GM19043 (cell line): ENCODE measurements around the gene BARX1.
"Not testable (repeated sequence)": the region's sequence is repeated elsewhere in the genome, so short reads cannot be mapped to it uniquely, and the experiment has no call there.

ENCODE experiments used
- ATAC-seq: cut with Tn5 transposase; IDR thresholded peaks from one replicate; pipeline ENCODE4 v1.9.1; 2021; ENCODE audit warnings: low read depth; ENCODE audit not compliant: unreplicated experiment

BARX1 gene, protein sequence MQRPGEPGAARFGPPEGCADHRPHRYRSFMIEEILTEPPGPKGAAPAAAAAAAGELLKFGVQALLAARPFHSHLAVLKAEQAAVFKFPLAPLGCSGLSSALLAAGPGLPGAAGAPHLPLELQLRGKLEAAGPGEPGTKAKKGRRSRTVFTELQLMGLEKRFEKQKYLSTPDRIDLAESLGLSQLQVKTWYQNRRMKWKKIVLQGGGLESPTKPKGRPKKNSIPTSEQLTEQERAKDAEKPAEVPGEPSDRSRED

DNA sequence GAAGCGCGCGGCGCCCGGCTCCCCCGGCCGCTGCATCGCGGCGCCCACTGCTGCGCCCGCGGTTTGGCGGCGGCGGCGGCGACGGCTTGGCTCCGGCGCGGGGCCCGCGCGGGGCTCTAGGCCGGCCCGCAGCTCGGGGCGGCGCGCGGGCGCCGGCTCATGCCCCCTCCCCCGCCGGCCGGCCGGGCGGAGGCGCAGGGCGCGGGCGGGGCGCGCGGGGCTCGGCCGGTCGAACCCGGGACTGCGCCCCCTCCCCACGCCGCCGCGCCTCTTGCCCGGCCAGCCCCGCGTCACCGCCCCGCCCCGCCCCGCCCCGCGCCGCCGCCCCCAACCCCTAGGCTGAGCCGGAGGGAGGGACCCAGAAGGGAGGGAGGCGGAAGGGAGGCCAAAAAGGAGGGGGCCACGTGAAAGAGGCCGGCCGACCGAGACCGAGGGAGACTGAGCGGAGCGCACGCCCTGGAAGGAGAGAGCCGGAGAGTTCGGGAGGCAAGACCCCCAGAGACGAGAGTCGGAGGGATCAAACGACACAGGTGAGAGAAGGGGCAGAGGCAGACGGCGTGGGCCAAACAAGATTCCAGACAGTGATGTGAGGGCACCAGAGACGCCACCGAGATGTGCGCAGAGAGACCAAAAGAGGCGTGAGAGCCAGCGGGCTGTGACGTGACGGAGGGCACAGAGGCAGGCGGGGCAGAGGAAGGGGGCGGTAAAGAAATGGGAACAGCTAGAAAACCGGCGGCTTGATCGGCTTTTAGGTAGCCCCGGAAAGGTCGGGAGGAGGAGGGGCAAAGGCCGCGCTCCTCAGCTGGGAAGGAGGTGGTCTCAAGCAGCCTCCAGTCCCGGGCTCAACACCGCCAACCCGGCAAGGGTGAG is at the start of gene BARX1:
Gene BARX1 (minus strand): TSS at position 245 of the 870 bp plus-strand sequence. CDS start 209 bp downstream, at position 36.
- ATAC-seq, result no peak

DNA sequence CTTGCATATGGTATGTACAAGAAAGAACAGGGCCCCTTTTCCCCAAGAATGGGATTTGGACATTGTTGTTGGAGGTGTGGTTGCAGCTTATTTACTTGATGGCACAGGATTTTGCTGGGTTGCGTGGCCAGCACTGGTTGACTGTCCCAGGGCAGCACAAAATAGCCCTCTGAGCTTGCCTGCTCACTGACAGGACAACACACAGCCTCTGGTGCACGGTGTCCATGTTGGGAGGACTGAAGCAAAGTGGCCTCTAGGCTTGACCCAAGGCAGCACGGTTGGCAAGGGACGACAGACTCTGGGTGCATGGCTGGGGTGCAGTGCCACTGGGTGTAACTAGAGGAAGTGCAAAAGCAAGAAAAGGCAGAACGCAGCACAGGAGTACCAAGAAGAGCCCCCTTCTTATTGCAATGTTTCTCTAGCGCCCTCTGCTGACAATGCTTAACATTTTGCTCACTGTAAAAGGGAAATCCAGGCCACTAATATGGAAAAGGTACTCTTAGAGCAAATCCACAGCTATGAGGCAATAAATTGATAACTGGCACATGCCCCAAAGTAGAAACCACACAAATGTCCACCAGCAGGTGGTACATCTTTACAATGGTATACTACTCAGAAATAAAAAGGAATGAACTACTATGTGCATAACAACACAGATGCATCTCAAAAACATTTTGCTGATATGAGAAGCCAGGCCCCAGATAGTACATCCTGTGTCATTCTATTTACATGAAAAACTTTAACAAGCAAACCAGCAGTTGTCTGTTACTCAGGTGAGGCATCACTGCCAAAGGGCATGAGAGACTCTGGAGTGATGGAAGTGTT is 47.4 kb upstream of the BARX1 start:
- ATAC-seq, result no peak

DNA sequence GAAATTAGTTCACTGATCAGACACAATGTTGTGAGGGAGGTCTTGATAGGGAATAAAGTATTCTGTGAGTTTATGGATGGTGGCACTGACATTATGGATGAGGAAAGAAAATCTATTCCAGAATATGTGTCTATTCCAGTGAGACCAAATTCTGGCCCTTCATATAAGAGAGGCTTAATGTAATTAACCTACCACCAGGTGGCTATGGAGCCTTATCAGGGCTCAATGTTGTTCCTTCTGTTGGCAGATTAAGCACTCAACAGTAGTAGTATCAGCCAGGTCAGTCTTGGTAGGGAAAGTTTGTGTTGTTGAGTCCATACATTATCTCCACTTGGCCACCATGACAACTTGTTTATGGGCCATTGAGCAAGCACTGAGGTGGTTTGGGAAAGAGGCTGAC is 41.7 kb upstream of the BARX1 start:
- no peak for ATAC-seq

DNA sequence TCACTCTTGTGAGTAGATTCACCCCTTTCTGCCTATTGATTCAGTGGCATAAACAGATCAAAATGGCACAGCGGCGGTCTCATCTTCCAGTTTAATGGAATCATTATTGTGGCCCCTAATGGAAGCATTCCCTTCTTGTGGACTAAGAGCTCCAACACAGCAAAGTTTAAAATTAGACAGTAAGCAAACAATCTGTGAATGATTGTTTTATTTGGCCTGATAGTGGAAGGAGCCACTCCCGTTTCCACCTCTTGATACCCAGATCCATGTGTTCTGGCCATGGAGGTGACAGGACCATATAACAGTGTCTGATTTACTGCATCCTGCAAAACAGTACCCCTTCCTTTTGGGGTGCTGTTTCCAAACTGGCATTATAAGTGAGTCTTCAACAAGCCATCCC is 41.2 kb upstream of the BARX1 start:
- ATAC-seq, result no peak

DNA sequence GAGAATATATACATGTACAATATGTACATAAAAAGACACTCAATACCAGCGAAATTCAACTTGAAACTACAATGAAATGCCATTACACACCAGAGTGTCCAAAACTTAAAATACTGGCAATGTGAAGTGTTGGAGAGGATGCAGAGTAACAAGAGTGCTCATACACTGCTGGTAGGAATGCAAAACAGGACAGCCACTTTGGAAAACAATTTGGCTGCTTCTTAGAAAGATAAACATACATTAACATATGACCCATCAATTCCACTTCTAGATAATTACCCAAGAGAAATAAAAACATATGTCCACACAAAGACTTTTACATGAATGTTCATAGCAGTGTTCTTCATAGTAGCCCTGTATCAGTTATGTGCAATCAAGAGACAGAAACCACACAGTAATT is 39.4 kb upstream of the BARX1 start:
- no peak for ATAC-seq

DNA sequence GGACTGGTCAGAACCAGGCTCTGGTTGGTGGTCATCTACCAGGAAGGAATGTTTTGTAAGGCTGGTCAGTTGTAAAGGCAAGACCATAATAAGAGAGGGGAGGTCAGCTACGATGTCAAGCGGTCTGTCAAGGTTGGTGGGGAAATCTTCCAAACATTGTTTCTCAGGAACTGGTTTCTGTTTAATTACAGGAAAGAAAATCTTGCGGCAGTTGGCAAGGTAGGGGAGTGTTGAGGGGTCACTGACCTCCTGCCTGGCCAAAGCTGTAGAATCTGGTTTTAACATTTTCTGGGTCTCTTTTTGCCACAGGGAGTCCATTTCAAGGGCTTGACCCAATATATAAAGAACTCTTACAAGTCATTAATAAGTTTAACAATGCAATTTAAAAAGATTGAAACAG is 39.0 kb upstream of the BARX1 start:
- ATAC-seq, result no peak

DNA sequence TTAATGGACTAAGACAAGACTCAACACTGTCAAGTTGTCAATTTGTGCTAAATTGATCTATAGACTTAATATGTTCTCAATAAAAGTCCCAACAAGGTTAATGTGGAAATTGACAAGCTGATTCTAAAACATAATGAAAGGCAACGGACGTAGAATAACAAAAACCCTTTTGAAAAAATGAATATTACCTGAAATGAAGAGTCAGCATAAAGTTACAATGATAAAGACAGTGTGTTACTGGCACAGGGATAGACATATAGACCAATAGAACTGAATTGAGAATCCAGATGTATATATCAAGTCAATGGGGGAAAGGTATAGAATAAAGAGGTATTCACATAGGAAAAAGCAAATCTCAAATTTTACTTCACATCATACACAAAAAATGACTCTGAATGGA is 37.7 kb upstream of the BARX1 start:
- ATAC-seq, result no peak

DNA sequence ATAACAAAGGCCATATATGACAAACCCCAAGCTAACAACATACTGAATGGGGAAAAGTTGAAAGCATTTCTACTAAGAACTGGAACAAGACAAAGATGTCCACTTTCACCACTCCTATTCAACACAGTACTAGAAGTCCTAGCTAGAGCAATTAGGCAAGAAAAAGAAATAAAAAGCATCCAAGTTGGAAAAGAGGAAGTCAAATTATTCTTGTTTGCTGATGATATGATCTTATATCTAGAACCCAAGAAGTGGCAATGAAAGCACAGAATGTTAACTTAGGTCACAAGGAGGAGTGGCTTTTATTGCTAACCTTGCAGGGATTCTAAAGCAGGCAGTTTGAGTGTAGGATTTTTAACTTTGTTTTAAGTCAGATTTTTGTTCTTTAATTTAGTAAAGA is 35.3 kb upstream of the BARX1 start:
- ATAC-seq, result no peak

DNA sequence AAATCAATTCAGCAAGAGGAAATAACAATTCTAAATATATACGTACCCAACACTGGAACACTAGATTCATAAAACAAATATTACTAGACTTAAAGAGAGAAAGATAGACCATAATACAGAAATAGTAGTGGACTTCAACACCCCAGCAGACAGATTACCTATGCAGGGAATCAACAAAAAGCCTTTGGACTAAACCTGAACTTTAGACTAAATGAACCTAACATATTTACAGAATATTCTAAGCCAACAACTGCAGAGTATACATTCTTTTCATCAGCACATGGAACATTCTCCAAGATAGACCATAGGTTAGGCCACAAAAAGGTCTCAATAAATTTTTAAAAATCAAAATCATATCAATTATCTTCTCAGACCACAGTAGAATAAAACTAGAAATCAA is 32.9 kb upstream of the BARX1 start:
- ATAC-seq, result no peak

DNA sequence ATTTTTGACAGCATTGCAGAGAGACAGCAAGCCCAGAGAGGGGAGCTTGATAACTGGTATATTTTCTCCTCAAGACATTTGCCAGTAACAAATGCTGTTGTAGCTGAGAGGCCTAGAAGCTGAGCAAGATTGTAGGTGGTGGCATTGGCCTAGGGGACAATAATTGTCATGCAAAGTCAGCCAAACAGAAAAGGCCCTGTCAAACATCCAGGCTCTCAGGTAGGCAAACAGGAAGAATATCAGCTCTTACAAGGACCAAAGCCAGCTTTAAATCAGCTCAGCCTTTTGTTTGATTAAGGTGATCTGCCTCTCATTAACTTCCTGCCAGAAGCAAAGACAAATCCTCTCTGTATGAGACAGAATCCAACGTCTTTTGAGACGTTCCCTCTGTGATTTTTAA is 29.7 kb upstream of the BARX1 start:
- no peak for ATAC-seq

DNA sequence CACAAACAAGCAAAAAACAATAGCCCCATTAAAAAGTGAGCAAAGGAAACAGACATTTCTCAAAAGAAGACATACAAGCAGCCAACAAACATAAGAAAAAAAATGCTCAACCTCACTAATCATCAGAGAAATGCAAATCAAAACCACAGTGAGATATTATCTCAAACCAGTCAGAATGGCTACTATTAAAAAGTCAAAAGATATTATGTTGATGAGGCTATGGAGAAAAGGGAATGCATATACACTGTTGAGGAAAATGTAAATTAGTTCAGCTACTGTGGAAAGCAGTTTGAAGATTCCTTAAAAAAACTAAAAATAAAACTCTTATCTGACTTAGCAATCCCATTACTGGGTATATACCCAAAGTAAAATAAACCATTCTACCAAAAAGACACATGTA is 28.7 kb upstream of the BARX1 start:
- no peak for ATAC-seq

DNA sequence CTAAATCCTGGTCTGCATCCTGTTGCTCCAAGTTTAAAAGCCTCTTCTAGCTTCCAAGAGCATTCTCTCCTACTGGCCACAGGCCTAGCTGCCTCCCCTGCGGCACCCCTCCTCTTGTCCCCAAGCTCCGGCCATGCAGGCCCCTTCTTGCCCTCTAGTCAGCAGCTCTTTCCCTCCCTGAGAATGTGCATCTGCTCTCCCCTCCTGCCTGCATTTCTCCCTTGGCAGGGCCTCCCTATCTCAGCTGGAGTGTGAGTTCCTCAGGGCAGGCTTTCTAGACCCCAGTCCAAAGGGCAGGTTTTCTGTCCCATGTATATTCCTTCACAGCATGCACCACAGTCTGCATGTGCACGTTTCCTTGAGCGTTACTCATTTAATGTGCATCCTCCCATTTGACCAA is 24.6 kb upstream of the BARX1 start:
- ATAC-seq, result no peak

DNA sequence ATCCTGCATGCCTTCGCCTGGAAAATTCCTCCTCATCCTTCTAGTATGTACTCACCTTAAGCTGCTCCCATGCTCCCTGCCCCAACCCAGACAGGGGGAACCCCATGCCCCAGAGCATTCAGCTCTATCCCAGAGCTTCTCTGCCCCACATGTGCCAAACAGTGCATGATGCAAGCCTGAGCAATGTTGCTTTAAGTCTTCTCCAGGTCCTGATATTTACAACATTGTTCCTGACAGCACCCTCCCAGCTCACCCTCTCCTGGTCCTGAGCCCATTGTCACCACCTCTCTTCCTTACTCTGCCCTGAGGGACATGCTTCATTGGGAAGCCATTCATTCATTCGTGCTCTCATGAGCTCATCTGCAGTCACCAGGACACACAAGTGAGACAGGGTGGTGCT is 23.4 kb upstream of the BARX1 start:
- ATAC-seq, result no peak

DNA sequence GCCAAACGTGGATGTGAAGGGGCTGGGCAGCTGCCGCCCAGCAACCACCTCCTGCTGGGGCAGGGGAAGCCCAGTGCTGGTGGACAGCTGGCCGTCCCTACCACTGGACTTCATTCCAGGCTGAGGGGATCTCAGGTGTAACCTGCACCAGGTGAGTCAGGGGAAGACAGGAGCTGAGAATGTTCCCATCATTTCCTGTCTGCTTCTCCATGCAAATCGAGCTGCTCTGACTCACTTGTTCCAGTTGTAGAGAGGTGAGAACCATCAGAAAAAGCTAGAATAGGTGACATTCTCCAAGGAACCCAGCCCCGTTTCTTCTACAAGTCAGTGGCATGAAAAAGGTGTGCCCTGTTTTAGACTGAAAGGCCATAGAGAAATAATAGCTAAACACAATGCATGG is 21.8 kb upstream of the BARX1 start:
- no peak for ATAC-seq

DNA sequence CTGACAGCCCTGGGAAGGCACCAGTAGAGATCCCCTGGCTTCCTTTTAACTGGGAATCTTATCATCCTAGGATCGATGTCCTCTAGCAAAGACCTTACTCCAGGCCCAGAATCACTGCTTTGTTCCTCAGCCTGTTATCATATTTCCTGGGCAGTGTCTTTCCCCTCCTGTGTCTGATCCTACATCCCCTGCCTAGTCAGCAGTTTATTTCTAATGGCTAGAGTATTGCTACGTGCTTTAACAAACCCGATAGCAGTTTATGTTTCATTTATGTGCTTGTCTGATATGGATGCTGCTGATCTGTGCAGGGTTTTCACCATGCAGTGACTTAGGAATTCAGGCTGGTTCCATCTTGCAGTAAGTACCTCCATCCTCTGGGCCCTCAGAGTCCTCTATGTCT is 20.9 kb upstream of the BARX1 start:
- no peak for ATAC-seq

DNA sequence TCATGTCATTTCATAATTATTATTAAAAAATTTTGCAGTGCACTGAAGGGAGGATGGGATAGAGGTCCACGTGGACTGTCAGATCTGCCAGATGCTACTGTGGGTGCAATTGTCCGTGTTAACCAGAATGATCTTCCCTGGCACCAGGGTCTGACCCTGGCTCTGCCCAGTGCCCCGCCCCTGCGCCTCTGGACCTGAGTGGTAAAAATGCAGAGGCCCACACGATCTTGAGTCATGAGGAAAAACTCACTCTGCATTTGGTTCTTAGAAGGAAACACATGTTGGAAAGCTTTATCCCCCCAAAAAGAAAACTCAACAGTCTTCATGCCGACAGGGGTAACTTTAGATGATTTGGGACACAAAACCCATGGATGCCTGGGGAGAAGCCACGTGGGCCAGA is 20.1 kb upstream of the BARX1 start:
- ATAC-seq, result no peak

DNA sequence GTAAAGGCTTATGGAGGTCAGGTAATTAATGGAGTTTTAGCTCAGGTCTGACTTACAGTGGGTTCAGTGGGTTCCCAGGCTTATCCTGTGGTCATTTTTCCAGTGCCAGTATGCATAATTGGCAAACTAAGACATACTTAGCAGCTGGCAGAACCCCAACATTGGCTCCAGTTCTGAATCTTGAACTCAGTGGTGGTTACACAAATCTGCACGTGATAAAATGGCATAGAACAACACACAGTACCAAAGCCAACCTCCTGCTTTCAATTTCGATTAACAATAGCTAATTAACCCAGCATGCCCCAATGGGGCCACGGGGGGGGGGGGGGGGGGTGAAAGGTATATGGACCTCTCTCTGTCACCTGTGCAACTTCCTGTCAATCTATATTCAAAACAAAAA is 19.0 kb upstream of the BARX1 start:
- no peak for ATAC-seq

DNA sequence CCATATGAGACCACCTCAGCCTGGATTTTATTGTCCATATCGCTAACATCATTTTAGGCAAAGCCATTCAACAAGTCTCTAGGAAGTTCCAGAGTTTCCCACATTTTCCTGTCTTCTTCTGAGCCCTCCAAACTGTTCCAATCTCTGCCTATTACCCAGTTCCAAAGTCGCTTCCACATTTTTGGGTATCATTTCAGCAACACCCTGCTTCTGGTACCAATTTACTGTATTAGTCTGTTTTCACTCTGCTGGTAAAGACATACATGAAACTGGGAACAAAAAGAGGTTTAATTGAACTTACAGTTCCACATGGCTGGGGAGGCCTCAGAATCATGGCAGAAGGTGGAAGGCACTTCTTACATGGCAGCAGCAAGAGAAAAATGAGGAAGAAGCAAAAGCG is 17.5 kb upstream of the BARX1 start:
- not testable (repeated sequence) for ATAC-seq

DNA sequence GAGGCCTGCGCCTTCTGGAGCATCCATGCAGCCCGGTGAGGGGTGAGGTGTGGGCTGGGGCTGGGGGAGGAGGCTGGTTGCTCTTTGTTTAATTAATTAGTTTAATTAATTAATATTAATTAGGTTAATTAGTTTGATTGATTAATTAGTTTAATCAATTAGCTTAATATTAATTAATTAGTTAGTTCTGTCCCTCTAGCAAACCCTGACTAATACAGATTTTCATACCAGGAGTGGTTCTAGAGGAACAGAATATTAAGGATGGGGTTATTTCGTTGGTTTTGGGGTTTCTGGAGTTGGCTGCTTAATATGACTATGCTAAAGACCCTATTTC is 14.1 kb upstream of the BARX1 start:
- ATAC-seq, result no peak

DNA sequence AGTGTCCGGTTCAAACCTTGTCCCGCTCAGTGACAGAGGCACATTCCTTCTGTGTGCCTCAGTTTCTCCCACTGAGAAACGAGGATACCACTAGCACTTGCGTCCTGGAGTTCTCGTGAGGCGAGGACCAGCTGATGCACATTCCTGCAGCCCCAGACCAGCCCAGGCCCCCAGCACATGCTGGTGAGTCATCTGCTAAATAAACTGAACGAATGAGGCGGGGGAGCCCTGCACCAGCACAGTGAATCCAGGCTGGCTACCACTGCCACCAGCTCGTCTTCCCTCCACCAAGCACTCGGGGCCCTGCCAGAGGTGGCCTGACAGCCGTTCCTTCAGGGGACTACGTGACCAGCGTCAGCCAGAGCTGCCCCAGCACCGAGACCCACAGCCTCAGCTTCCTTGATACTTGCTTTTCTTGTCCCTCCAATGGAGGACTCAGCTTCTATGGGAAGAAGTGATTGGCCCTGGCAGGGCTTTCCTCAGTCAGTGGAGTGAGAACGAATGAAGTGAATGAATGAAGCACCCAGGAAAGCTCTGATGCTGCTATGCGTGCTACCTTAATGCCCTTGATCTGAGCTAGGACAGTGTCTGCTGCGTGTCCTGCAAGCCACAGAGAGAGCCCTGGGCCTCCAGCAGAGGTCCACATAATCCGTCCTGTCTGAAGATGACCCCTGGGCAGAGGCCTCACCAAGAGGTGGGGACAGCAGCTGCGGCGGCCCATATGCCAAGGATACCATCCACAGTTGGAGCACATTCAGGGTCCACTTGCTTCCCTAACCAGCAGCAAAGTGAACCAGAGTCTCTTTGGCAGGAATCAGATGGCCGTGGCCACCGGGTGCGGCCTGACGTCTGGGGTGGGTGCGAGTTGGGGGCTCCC is 13.5 kb upstream of the BARX1 start:
- no peak for ATAC-seq
